Middle frontal gyrus (tissue), 1 donor: Measurements from ENCODE around the gene HDGF.

Experiments used
- DNase-seq: peaks from one replicate; pipeline ENCODE4 v3.0.0-alpha.2; 2015; ENCODE audit warnings: low spot score; ENCODE audit errors: extremely low spot score

HDGF gene

GRCh38 chr1:156698995-156699394 is 52.5 kb downstream of the HDGF start:
- DNase-seq, result no peak

- no peak for DNase-seq
Observed at GRCh38 chr1:156697481-156697880, 54.0 kb downstream of the HDGF start.

- no peak for DNase-seq
Observed at GRCh38 chr1:156696755-156697154, 54.7 kb downstream of the HDGF start.

GRCh38 chr1:156694690-156694962 is 56.8 kb downstream of the HDGF start:
- no peak for DNase-seq

GRCh38 chr1:156693848-156694689 is 57.4 kb downstream of the HDGF start:
- no peak for DNase-seq

GRCh38 chr1:156692925-156693847 is 58.3 kb downstream of the HDGF start:
- DNase-seq, result no peak

- no peak for DNase-seq
Observed at GRCh38 chr1:156692441-156692924, 59.0 kb downstream of the HDGF start.
